HG02678 (cell line): Measurements from ENCODE around the gene OR5M10.
"Not testable (repeated sequence)": the region's sequence is repeated elsewhere in the genome, so short reads cannot be mapped to it uniquely, and the experiment has no call there.

Experiments used
- ATAC-seq: cut with Tn5 transposase; IDR thresholded peaks from one replicate; pipeline ENCODE4 v1.9.1; 2021; ENCODE audit warnings: mild to moderate bottlenecking, moderate library complexity; ENCODE audit not compliant: unreplicated experiment

The OR5M10 gene

GRCh38 chr11:56577621-56578020 is at the start of gene OR5M10:
Gene OR5M10, minus strand, starts transcription at chr11:56577721. Its CDS starts 0 bp downstream, at chr11:56577721.
- ATAC-seq, result no peak

- ATAC-seq, result no peak
Measured at GRCh38 chr11:56625946-56626345, 48.4 kb upstream of the OR5M10 start.

GRCh38 chr11:56624661-56625110 is 47.2 kb upstream of the OR5M10 start:
- ATAC-seq, result peak; percentile 72

- ATAC-seq, result no peak
Measured at GRCh38 chr11:56611174-56611573, 33.7 kb upstream of the OR5M10 start.

- ATAC-seq, result not testable (repeated sequence)
Measured at GRCh38 chr11:56592088-56592717, 14.7 kb upstream of the OR5M10 start.

- ATAC-seq, result no peak
Measured at GRCh38 chr11:56558574-56558973, 18.9 kb downstream of the OR5M10 start.

GRCh38 chr11:56554691-56555090 is 22.8 kb downstream of the OR5M10 start:
- not testable (repeated sequence) for ATAC-seq

- ATAC-seq, result no peak
Measured at GRCh38 chr11:56545531-56545930, 32.0 kb downstream of the OR5M10 start.

- no peak for ATAC-seq
Measured at GRCh38 chr11:56543739-56544138, 33.8 kb downstream of the OR5M10 start.

- no peak for ATAC-seq
Measured at GRCh38 chr11:56543157-56543556, 34.4 kb downstream of the OR5M10 start, which contains the start of gene OR5M11. Gene OR5M11, minus strand, starts transcription at chr11:56543257. Its CDS starts 0 bp downstream, at chr11:56543257.

- no peak for ATAC-seq
Measured at GRCh38 chr11:56533054-56533740, 44.3 kb downstream of the OR5M10 start.

- ATAC-seq, result no peak
Measured at GRCh38 chr11:56531856-56532255, 45.7 kb downstream of the OR5M10 start.
